ENCODE data around the gene SFSWAP.
"Not testable (repeated sequence)": the region's sequence is repeated elsewhere in the genome, so short reads cannot be mapped to it uniquely, and the experiment has no call there.

Gene SFSWAP

GRCh38 chr12:131703161-131703560 lies 7.7 kb upstream of the SFSWAP start:
- no peak for DNase-seq

GRCh38 chr12:131704509-131704908 lies 6.4 kb upstream of the SFSWAP start:
- DNase-seq, result no peak

- DNase-seq, result not testable (repeated sequence)
These were observed 4.2 kb upstream of the SFSWAP start for GRCh38 chr12:131706709-131707108.

- no peak for DNase-seq
These were observed 1.7 kb upstream of the SFSWAP start for GRCh38 chr12:131709226-131709625.

- DNase-seq, result no peak
These were observed 788 bp downstream of the SFSWAP start for GRCh38 chr12:131711551-131712205.

GRCh38 chr12:131713349-131713748 lies 2.5 kb downstream of the SFSWAP start:
- no peak for DNase-seq

- no peak for DNase-seq
These were observed 3.9 kb downstream of the SFSWAP start for GRCh38 chr12:131714759-131715158.

- no peak for DNase-seq
These were observed 5.4 kb downstream of the SFSWAP start for GRCh38 chr12:131716282-131716681.

- no peak for DNase-seq
These were observed 9.4 kb downstream of the SFSWAP start for GRCh38 chr12:131720241-131720640.

GRCh38 chr12:131720921-131721320 lies 10.0 kb downstream of the SFSWAP start:
- DNase-seq, result no peak

- DNase-seq, result no peak
These were observed 10.7 kb downstream of the SFSWAP start for GRCh38 chr12:131721548-131721947.

- DNase-seq, result no peak
These were observed 12.6 kb downstream of the SFSWAP start for GRCh38 chr12:131723532-131723931.

- DNase-seq, result no peak
These were observed 13.6 kb downstream of the SFSWAP start for GRCh38 chr12:131724534-131724933.

- no peak for DNase-seq
These were observed 14.6 kb downstream of the SFSWAP start for GRCh38 chr12:131725503-131725902.

- DNase-seq, result no peak
These were observed 17.8 kb downstream of the SFSWAP start for GRCh38 chr12:131728720-131729119.

GRCh38 chr12:131729254-131729955 lies 18.5 kb downstream of the SFSWAP start:
- DNase-seq, result no peak

GRCh38 chr12:131732996-131733615 lies 22.2 kb downstream of the SFSWAP start:
- DNase-seq, result no peak

- no peak for DNase-seq
These were observed 23.0 kb downstream of the SFSWAP start for GRCh38 chr12:131733874-131734273.

GRCh38 chr12:131734336-131735152 lies 23.7 kb downstream of the SFSWAP start:
- DNase-seq, result no peak

GRCh38 chr12:131735153-131735456 lies 24.2 kb downstream of the SFSWAP start:
- DNase-seq, result no peak

- no peak for DNase-seq
These were observed 24.9 kb downstream of the SFSWAP start for GRCh38 chr12:131735476-131736445.

- DNase-seq, result no peak
These were observed 25.7 kb downstream of the SFSWAP start for GRCh38 chr12:131736446-131737149.
